Measurements from ENCODE around the gene RPLP1.
"Not testable (repeated sequence)": the region's sequence is repeated elsewhere in the genome, so short reads cannot be mapped to it uniquely, and the experiment has no call there.

The RPLP1 gene

DNA sequence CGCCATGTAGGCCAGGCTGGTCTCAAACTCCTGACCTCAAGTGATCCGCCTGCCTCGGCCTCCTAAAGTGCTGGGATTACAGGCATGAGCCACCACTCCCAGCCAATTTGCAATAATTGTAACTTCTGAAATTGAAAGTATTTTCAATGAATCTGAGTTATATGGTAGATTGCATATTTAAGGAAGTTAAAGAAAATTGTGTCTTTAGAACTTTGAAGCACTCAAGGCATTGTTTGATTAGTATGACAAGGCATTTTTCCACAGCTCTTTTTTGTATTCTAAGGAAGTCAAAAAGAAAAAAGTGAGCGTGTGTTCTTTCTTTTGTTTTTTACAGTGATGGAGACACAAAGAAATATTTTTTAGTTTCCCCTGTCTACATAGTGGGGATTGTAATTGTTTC, 15.7 kb upstream of the RPLP1 start:
- no peak overlapping the region for H3K4me3 ChIP-seq (ENCODE audit: low read length)
- TF ChIP-seq, protein P1, sequence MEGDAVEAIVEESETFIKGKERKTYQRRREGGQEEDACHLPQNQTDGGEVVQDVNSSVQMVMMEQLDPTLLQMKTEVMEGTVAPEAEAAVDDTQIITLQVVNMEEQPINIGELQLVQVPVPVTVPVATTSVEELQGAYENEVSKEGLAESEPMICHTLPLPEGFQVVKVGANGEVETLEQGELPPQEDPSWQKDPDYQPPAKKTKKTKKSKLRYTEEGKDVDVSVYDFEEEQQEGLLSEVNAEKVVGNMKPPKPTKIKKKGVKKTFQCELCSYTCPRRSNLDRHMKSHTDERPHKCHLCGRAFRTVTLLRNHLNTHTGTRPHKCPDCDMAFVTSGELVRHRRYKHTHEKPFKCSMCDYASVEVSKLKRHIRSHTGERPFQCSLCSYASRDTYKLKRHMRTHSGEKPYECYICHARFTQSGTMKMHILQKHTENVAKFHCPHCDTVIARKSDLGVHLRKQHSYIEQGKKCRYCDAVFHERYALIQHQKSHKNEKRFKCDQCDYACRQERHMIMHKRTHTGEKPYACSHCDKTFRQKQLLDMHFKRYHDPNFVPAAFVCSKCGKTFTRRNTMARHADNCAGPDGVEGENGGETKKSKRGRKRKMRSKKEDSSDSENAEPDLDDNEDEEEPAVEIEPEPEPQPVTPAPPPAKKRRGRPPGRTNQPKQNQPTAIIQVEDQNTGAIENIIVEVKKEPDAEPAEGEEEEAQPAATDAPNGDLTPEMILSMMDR (conservative IDR thresholded peaks at IDR 0.05; ENCODE audit: low read length): no peak
- DNase-seq (ENCODE audit: low read depth): no peak

DNA sequence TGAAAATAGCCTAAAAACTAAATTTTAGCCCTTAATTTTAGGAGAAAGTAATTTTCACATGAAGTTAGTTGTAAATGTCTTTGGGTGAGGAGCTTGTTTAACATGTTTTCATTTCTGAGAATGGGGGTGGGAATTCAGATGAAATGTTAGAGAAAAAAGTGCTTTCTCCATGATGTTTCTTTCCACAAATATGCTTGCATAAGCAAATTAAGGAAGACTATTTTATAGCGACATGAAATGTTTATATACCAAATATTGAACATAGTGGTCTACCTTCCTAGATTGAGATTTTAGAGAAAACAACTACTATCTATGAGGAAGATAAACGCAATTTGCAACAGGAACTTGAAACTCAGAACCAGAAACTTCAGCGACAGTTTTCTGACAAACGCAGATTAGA, 13.0 kb upstream of the RPLP1 start:
- no peak for DNase-seq (ENCODE audit: low read depth)
- TF ChIP-seq, protein P1 (conservative IDR thresholded peaks at IDR 0.05; ENCODE audit: low read length): no peak
- H3K4me3 ChIP-seq (ENCODE audit: low read length): no peak overlapping the region

DNA sequence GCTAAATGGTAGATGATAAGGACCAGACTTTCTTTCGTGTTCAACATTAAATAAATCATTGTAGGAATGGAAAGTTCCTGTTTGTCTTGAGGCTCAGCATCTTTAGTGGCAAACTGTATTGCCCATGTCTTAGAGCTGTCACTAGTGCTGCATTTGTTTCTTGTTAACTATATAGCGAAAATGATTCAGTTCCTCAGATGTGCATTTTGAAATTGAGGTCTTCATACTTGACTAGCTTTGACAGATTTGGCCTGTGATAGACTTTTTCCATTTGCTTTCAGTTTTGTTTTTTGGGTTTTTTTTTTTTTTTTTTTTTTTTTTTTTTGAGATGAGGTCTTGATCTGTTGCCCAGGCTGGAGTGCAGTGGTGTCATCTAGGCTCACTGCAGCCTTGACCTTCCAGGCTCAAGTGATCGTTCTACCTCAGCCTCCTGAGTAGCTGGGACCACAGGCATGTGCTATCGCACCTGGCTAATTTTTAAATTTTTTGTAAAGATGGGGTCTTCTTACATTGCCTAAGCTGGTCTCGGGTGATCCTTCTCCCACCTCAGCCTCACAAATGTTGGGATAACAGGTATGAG, 9.5 kb upstream of the RPLP1 start:
- no peak overlapping the region for H3K4me3 ChIP-seq (ENCODE audit: low read length)
- DNase-seq (ENCODE audit: low read depth): no peak

DNA sequence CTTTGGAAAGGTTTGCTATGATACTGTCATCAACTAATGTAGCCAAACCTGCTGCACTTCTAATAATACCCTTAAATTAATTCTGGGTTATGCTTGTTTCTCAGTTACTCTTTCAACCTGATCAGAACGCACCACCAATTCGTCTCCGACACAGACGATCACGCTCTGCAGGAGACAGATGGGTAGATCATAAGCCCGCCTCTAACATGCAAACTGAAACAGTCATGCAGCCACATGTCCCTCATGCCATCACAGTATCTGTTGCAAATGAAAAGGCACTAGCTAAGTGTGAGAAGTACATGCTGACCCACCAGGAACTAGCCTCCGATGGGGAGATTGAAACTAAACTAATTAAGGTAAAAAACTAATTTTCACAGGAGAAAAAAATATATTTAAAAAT, 7.9 kb upstream of the RPLP1 start:
- TF ChIP-seq, protein P1 (conservative IDR thresholded peaks at IDR 0.05; ENCODE audit: low read length): no peak

More for the DNA sequence above, 9.5 kb upstream of the RPLP1 start:
- TF ChIP-seq, protein P1 (conservative IDR thresholded peaks at IDR 0.05; ENCODE audit: low read length): no peak

DNA sequence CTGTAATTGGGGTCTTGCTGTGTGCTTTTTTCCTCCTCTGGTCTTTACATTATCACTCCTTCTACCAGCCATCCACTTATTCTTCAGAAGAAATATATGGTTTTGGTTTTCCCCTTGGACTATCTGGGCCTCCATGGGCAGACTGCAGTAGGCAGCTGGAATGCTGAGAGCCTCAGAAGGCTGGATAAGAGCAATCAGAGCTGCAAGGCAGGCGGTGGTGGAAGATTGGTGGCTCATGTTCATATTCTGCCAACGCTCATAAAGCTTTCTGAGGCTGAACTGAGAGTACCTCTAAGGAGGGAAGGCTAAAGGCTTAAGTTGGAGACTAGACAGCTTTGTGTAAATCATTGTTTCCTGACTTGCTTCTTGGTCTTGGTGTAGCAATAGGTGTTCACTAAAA, 5.7 kb upstream of the RPLP1 start:
- H3K4me3 ChIP-seq (ENCODE audit: low read length): no peak overlapping the region
- DNase-seq (ENCODE audit: low read depth): no peak
- TF ChIP-seq, protein P1 (conservative IDR thresholded peaks at IDR 0.05; ENCODE audit: low read length): no peak

More for the DNA sequence above, 7.9 kb upstream of the RPLP1 start:
- DNase-seq (ENCODE audit: low read depth): no peak
- no peak overlapping the region for H3K4me3 ChIP-seq (ENCODE audit: low read length)

DNA sequence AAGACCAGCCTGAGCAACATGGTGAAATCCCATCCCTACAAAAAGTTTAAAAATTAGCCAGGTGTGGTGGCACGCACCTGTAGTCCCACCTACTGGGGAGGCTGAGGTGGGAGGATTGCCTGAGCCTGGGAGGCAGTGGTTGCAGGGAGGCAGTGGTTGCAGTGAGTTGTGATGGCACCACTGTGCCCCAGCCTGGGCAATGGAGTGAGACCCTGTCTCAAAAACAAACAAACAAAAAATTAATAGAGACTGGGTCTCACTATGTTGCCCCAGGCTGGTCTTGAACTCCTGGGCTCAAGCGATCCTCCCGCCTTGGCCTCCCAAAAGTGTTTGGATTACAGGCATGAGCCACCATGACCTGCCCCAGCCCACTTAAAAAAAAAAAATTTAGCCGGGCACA, 2.4 kb upstream of the RPLP1 start:
- DNase-seq (ENCODE audit: low read depth); H3K4me3 ChIP-seq (ENCODE audit: low read length): not testable (repeated sequence)

DNA sequence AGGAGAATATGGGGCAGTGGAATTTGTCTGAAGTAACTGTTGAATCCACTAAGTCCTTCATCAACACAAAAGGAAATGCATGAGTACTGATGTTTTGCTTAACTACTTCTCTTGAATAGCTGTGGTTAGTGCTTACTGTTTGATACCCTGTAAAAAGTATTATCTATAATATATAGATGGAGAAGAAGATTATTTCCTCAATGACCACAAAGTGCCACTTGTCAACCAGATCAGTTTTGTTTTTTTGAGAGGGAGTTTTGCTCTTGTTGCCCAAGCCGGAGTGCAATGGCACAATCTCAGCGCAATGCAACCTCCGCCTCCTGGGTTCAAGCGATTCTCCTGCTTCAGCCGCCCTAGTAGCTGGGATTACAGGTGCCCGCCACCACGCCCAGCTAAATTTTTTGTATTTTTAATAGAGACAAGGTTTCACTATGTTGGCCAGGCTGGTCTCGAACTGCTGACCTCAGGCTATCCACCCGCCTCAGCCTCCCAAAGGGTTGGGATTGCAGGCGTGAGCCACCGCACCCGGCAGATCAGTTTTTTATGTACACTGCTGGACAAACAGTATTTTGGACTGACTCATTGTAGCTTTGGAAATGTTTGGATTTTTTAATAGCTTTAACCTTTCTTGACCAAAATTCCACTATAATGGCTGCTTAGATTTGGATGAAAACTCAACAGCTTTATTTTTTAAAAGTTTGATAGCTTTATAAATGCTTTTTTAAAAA, 1.5 kb upstream of the RPLP1 start:
- no peak for DNase-seq (ENCODE audit: low read depth)
- no peak overlapping the region for H3K4me3 ChIP-seq (ENCODE audit: low read length)
- TF ChIP-seq, protein P1 (conservative IDR thresholded peaks at IDR 0.05; ENCODE audit: low read length): no peak
